HG03521 (cell line): ENCODE data around the gene SAMD14.

Experiments
- ATAC-seq: cut with Tn5 transposase; IDR thresholded peaks from one replicate; pipeline ENCODE4 v1.9.1; 2021; ENCODE audit warnings: mild to moderate bottlenecking, moderate library complexity; ENCODE audit not compliant: unreplicated experiment

Gene SAMD14

GRCh38 chr17:50114849-50115357 lies 15.1 kb downstream of the SAMD14 start:
- no peak for ATAC-seq

- no peak for ATAC-seq
These were observed 15.6 kb downstream of the SAMD14 start for GRCh38 chr17:50114401-50114800.

GRCh38 chr17:50113624-50114320 lies 16.2 kb downstream of the SAMD14 start:
- no peak for ATAC-seq

- ATAC-seq, result no peak
These were observed 17.3 kb downstream of the SAMD14 start for GRCh38 chr17:50112694-50113093.

- no peak for ATAC-seq
These were observed 18.0 kb downstream of the SAMD14 start for GRCh38 chr17:50111673-50112655.

GRCh38 chr17:50110591-50111349 lies 19.2 kb downstream of the SAMD14 start:
- no peak for ATAC-seq

GRCh38 chr17:50109785-50110184 lies 20.2 kb downstream of the SAMD14 start:
- no peak for ATAC-seq

GRCh38 chr17:50109207-50109606 lies 20.8 kb downstream of the SAMD14 start:
- ATAC-seq, result no peak

GRCh38 chr17:50108556-50108955 lies 21.4 kb downstream of the SAMD14 start:
- no peak for ATAC-seq

- ATAC-seq, result no peak
These were observed 22.1 kb downstream of the SAMD14 start for GRCh38 chr17:50107790-50108414.

- ATAC-seq, result no peak
These were observed 23.4 kb downstream of the SAMD14 start for GRCh38 chr17:50106393-50107131.

- ATAC-seq, result no peak
These were observed 24.1 kb downstream of the SAMD14 start for GRCh38 chr17:50105811-50106210.

- no peak for ATAC-seq
These were observed 26.0 kb downstream of the SAMD14 start for GRCh38 chr17:50103941-50104340.

GRCh38 chr17:50103252-50103651 lies 26.7 kb downstream of the SAMD14 start:
- no peak for ATAC-seq

- no peak for ATAC-seq
These were observed 27.6 kb downstream of the SAMD14 start for GRCh38 chr17:50102164-50102991.

GRCh38 chr17:50101346-50102163 lies 28.4 kb downstream of the SAMD14 start:
- no peak for ATAC-seq

- ATAC-seq, result no peak
These were observed 29.0 kb downstream of the SAMD14 start for GRCh38 chr17:50100921-50101345.

- no peak for ATAC-seq
These were observed 29.5 kb downstream of the SAMD14 start for GRCh38 chr17:50100480-50100883.
